IMR-90 (cell line): Measurements from ENCODE around the gene BLOC1S2. TPM values are rescaled to one million over a fixed set of nuclear protein-coding genes. Genes with fewer than 3 reads are reported as not detected.

ENCODE experiments used
- ATAC-seq: fragments of 200-7000 bp; cut with Tn5 transposase; 2 replicates; pipeline ENCODE4 v1.9.1; 2020; ENCODE audit warnings: low read depth, mild to moderate bottlenecking, moderate library complexity
- BruUV-seq: library from RNA; stranded (reverse); fragments of 400-500 nt; replicated peaks from 2 replicates; lab custom pipeline; 2021; lab: Mats Ljungman, UMichigan
- CTCF ChIA-PET: fragments of 300-600 bp; formaldehyde crosslinking; extraction: SDS; loops from one replicate; lab custom pipeline; 2021; ENCODE audit warnings: antibody characterized with exemption; lab: Yijun Ruan, JAX
- POLR2A ChIA-PET: fragments of 300-600 bp; sonication (Branson Sonifier 250); formaldehyde crosslinking; loops from one replicate; lab custom pipeline; 2022; ENCODE audit warnings: antibody characterized with exemption; ENCODE audit not compliant: unreplicated experiment; lab: Charles Lee
- DNase-seq: peaks from one replicate; pipeline ENCODE4 v3.0.0; 2013
- H2AFZ ChIP-seq: replicated peaks from 2 replicates; pipeline ENCODE3; 2013; ENCODE audit warnings: low read length, mild to moderate bottlenecking; ENCODE audit not compliant: poor library complexity
- H2AK5ac ChIP-seq: 2 replicates; pipeline ENCODE4 v1.6.1; 2013; ENCODE audit warnings: low read depth, low read length, inconsistent platforms
- H2AK9ac ChIP-seq: replicated peaks from 2 replicates; pipeline ENCODE3; 2013; ENCODE audit warnings: mild to moderate bottlenecking, low read depth, low read length, moderate library complexity; ENCODE audit not compliant: poor library complexity
- H2BK120ac ChIP-seq: 2 replicates; pipeline ENCODE4 v1.6.1; 2013; ENCODE audit warnings: low read depth, low read length, inconsistent platforms
- H2BK15ac ChIP-seq: 3 replicates; pipeline ENCODE4 v1.6.1; 2013; ENCODE audit warnings: low read depth, low read length, inconsistent platforms
- H2BK20ac ChIP-seq: 2 replicates; pipeline ENCODE4 v1.6.1; 2013; ENCODE audit warnings: low read depth, mild to moderate bottlenecking, inconsistent platforms, low read length, moderate library complexity
- H2BK5ac ChIP-seq: 2 replicates; pipeline ENCODE4 v1.6.1; 2013; ENCODE audit warnings: mild to moderate bottlenecking, low read depth, low read length, inconsistent platforms; ENCODE audit not compliant: poor library complexity, severe bottlenecking
- H3K14ac ChIP-seq: replicated peaks from 2 replicates; pipeline ENCODE4 v1.6.1; 2013; ENCODE audit warnings: low read depth, low read length, inconsistent platforms
- H3K18ac ChIP-seq: 2 replicates; pipeline ENCODE4 v1.6.1; 2013; ENCODE audit warnings: low read depth, low read length, control low read depth
- H3K23ac ChIP-seq: 2 replicates; pipeline ENCODE4 v1.6.1; 2013; ENCODE audit warnings: low read depth, low read length, inconsistent platforms
- H3K27ac ChIP-seq: 2 replicates; pipeline ENCODE4 v1.5.1; 2013; ENCODE audit warnings: mild to moderate bottlenecking, control low read depth, low read length; ENCODE audit not compliant: insufficient read depth
- H3K27me3 ChIP-seq: 2 replicates; pipeline ENCODE4 v1.6.1; 2013; ENCODE audit warnings: low read length; ENCODE audit not compliant: control insufficient read depth, insufficient read depth
- H3K36me3 ChIP-seq: 2 replicates; pipeline ENCODE4 v1.6.1; 2013; ENCODE audit warnings: low read length, mixed read lengths; ENCODE audit not compliant: control insufficient read depth, insufficient read depth
- H3K4ac ChIP-seq: 2 replicates; pipeline ENCODE4 v1.6.1; 2013; ENCODE audit warnings: low read depth, low read length, inconsistent platforms
- H3K4me1 ChIP-seq: 2 replicates; pipeline ENCODE4 v1.6.1; 2013; ENCODE audit warnings: low read length, mixed read lengths; ENCODE audit not compliant: control insufficient read depth, insufficient read depth
- H3K4me2 ChIP-seq: 2 replicates; pipeline ENCODE4 v1.6.1; 2013; ENCODE audit warnings: low read depth, mild to moderate bottlenecking, control low read depth, low read length, moderate library complexity
- H3K4me3 ChIP-seq: 2 replicates; pipeline ENCODE4 v1.5.1; 2013; ENCODE audit warnings: low read depth, mild to moderate bottlenecking, control low read depth, low read length, moderate library complexity; ENCODE audit not compliant: insufficient read depth
- H3K56ac ChIP-seq: 2 replicates; pipeline ENCODE4 v1.6.1; 2013; ENCODE audit warnings: low read length, inconsistent platforms; ENCODE audit not compliant: insufficient read depth; ENCODE audit errors: extremely low read depth
- H3K79me1 ChIP-seq, 2 experiments: 2 replicates each; pipeline ENCODE4 v1.6.1; 2013; ENCODE audit warnings: low read length in 2 of 2, inconsistent platforms in 1 of 2, low read depth in 1 of 2
- H3K9ac ChIP-seq: 2 replicates; pipeline ENCODE4 v1.6.1; 2013; ENCODE audit warnings: low read depth, low read length, control low read depth
- H3K9me1 ChIP-seq: 2 replicates; pipeline ENCODE4 v1.6.1; 2013; ENCODE audit warnings: low read length, inconsistent platforms; ENCODE audit not compliant: insufficient read depth
- H3K9me3 ChIP-seq: 2 replicates; pipeline ENCODE4 v1.6.1; 2013; ENCODE audit warnings: low read length; ENCODE audit not compliant: control insufficient read depth, insufficient read depth
- H4K20me1 ChIP-seq: 2 replicates; pipeline ENCODE4 v1.6.1; 2013; ENCODE audit warnings: low read length, inconsistent platforms; ENCODE audit not compliant: insufficient read depth
- H4K5ac ChIP-seq: 2 replicates; pipeline ENCODE4 v1.6.1; 2013; ENCODE audit warnings: mild to moderate bottlenecking, low read depth, low read length, control low read depth
- H4K8ac ChIP-seq, 2 experiments: 2 replicates each; pipeline ENCODE4 v1.6.1; 2013; ENCODE audit warnings: low read depth in 2 of 2, low read length in 2 of 2, control low read depth in 1 of 2, inconsistent platforms in 1 of 2
- H4K91ac ChIP-seq: 2 replicates; pipeline ENCODE4 v1.6.1; 2013; ENCODE audit warnings: low read depth, low read length, inconsistent platforms; ENCODE audit not compliant: insufficient read depth
- CHD1 ChIP-seq: IDR thresholded peaks from 2 replicates; pipeline ENCODE4 v1.6.1; 2012; ENCODE audit warnings: low read depth, low read length, improper control_type of control experiment
- MAFK ChIP-seq: IDR thresholded peaks from 2 replicates; pipeline ENCODE4 v1.6.1; 2012; ENCODE audit warnings: low read depth, low read length, improper control_type of control experiment
- NFE2L2 ChIP-seq: fragments of 150-350 bp; IDR thresholded peaks from 2 replicates; pipeline ENCODE4 v1.6.1; 2016; ENCODE audit warnings: low read depth, mild to moderate bottlenecking, low read length
- SMC3 ChIP-seq: fragments of 150-350 bp; IDR thresholded peaks from 2 replicates; pipeline ENCODE4 v1.6.1; 2016; ENCODE audit warnings: low read depth, mild to moderate bottlenecking, antibody characterized with exemption, low read length, moderate library complexity
- WGBS, 2 experiments: methylation state at CpG; one replicate each; pipeline versions ENCODE4 v1.1.5 to v1.1.7; 2013; ENCODE audit warnings: missing lambda C conversion rate in 2 of 2; ENCODE audit not compliant: insufficient read length in 1 of 2; ENCODE audit errors: extremely low coverage in 2 of 2; 5-methylcytosine and 5-hydroxymethylcytosine counted together
- dilution Hi-C: fragments of 300-500 bp; cut with HindIII; formaldehyde crosslinking; loops from one replicate; pipeline ENCODE4 v1.14.3; 2018; ENCODE audit warnings: low sequenced_read_pairs; ENCODE audit not compliant: unreplicated experiment
- in situ Hi-C: fragments of 300-500 bp; cut with MboI; formaldehyde crosslinking; loops from 3 replicates; pipeline ENCODE4 v1.14.3; 2019; ENCODE audit warnings: low sequenced_read_pairs, inconsistent platforms, mixed read lengths
- intact Hi-C: fragments of 100-400 bp; cut with micrococcal nuclease; formaldehyde crosslinking; loops from 2 replicates; pipeline ENCODE4 v1.10.0; 2022
- polyA plus RNA-seq, 3 experiments: library from polyadenylated mRNA; depleted of rRNA; stranded (reverse); fragments of >200 nt; gene quantifications; 2 replicates each; pipeline ENCODE4 v1.2.3, GENCODE V29; 2012; ENCODE audit warnings: low replicate concordance in 1 of 3
- total RNA-seq: library from RNA; depleted of rRNA; stranded (reverse); fragments of >200 nt; gene quantifications from 2 replicates; pipeline ENCODE4 v1.2.3, GENCODE V29; 2012
- TF ChIP-seq, protein P1 (sequence below): fragments of 150-350 bp; IDR thresholded peaks from 2 replicates; pipeline ENCODE4 v1.6.1; 2016; ENCODE audit warnings: low read depth, mild to moderate bottlenecking, low read length, moderate library complexity, borderline replicate concordance

The BLOC1S2 gene
- total and polyA plus RNA-seq, 2 of the 4 experiments (the other 2 are of a cell fraction), result 26.0 to 28.9 TPM

GRCh38 chr10:100239851-100240250 lies 46.6 kb downstream of the BLOC1S2 start:
- ATAC-seq (no peak), DNase-seq (no peak)
- POLR2A ChIA-PET, result no interaction called here
- no peak overlapping the region for H3K18ac ChIP-seq
- H2AK5ac ChIP-seq, result no peak overlapping the region
- H4K5ac ChIP-seq, result no peak overlapping the region
- H3K79me1 ChIP-seq, result no peaks in the 10 kb centered on the region; a peak in 1 of 4 replicates
- no peak overlapping the region for H2AK9ac ChIP-seq
- H4K20me1 ChIP-seq, result no peaks in the 10 kb centered on the region
- H3K56ac ChIP-seq, result no peak overlapping the region
- TF ChIP-seq SMC3 (no peak), CHD1 (no peak), MAFK (no peak), NFE2L2 (no peak)
- TF ChIP-seq, protein P1, sequence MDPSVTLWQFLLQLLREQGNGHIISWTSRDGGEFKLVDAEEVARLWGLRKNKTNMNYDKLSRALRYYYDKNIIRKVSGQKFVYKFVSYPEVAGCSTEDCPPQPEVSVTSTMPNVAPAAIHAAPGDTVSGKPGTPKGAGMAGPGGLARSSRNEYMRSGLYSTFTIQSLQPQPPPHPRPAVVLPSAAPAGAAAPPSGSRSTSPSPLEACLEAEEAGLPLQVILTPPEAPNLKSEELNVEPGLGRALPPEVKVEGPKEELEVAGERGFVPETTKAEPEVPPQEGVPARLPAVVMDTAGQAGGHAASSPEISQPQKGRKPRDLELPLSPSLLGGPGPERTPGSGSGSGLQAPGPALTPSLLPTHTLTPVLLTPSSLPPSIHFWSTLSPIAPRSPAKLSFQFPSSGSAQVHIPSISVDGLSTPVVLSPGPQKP, result no peak
- no peak overlapping the region for H2BK20ac ChIP-seq
- no peaks in the 10 kb centered on the region for H3K9me1 ChIP-seq
- H2AFZ ChIP-seq, result no peak overlapping the region
- H3K4me1 ChIP-seq, result no peaks in the 10 kb centered on the region
- H3K9me3 ChIP-seq, result no peaks in the 10 kb centered on the region
- no TSS peak for BruUV-seq
- H2BK5ac ChIP-seq, result no peak overlapping the region
- H4K8ac ChIP-seq, result no peak overlapping the region
- no peak overlapping the region for H2BK15ac ChIP-seq
- dilution Hi-C loops, result no loop called here
- H2BK120ac ChIP-seq, result no peak overlapping the region
- H3K27me3 ChIP-seq, result no peaks in the 10 kb centered on the region
- peaks cover 20% of the 10 kb centered on the region for H3K36me3 ChIP-seq
- no peak overlapping the region for H3K4me2 ChIP-seq
- H3K4me3 ChIP-seq, result no peak overlapping the region
- no peak overlapping the region for H4K91ac ChIP-seq
- H3K9ac ChIP-seq, result no peak overlapping the region
- no CpG with 5 or more reads among the region's 3 CpGs for WGBS, 2 experiments
- no peak overlapping the region for H3K4ac ChIP-seq
- in situ Hi-C loops, result no loop called here
- CTCF ChIA-PET, result interaction anchor here (1.0 kb wide), 1 partner anchor 8 kb away, joined by 4 read pairs; no protein-coding TSS in a partner anchor
- no peak overlapping the region for H3K14ac ChIP-seq
- H3K23ac ChIP-seq, result no peak overlapping the region
- H3K27ac ChIP-seq, result no peak overlapping the region
- intact Hi-C loops, result no loop called here
